Activated CD8-positive, alpha-beta memory T cell treated with anti-CD3 and anti-CD28 coated beads for 24 hours (primary cell): ENCODE results near the gene GJD3.

Source experiments
- DNase-seq: peaks from one replicate; pipeline ENCODE4 v3.0.0-alpha.2; 2020

Gene GJD3

DNA sequence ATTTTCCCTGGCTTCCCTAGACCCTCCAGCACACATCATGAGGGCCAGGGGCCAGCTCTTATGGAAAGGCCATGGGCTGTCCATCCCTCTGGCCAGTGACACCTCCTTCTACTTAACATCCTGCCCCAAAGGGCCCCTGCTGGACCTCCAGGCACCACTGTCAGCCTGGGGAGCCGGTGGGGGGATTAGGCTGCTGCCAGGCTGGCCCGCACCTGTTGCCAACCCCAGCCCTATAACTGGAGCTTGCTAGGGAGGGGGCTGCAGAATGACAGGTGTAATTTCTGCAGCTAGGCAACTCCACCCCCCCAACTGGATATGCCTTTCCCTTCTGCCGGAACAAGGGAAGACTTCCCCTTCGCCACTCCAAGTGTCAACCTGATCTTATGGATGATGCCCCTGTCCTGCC lies 43.0 kb downstream of the GJD3 start:
- no peak for DNase-seq

DNA sequence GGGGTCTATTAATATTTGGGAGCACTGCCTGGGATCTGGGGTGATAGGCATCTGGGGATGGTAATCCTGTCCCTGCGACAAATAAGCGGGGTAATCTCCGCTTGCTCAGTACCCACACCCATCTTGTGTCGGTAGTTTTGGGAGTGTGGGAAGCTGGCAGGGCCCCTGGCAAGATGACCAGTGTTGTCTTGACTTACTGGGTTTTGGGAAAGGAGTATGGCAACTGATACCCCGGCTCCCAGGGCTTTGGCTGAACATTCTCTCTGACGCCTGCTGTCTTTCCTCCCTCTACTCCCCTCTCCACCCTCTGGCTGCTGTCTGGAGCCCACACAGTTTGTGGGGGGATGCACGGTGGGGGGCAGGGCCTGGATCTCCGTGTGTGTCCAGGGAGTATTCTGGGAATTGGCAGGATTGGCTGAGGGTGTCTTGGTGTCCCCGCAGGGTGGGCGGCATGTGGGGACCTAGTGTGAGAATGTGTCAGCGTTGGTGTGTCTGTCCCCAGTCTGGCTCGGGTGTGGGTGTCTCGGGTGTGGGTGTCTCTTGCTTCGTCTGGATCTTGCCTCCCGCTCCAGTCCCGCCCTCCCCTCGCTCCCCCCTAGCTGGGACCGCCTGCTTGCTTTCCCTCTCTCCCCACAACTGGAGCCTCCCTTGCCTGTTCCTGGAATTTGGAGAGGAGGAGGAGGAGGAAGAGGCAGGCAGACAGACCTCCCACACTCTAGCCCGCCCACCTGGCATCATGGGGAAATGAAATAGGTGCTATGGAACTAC lies 43.6 kb downstream of the GJD3 start:
- no peak for DNase-seq

DNA sequence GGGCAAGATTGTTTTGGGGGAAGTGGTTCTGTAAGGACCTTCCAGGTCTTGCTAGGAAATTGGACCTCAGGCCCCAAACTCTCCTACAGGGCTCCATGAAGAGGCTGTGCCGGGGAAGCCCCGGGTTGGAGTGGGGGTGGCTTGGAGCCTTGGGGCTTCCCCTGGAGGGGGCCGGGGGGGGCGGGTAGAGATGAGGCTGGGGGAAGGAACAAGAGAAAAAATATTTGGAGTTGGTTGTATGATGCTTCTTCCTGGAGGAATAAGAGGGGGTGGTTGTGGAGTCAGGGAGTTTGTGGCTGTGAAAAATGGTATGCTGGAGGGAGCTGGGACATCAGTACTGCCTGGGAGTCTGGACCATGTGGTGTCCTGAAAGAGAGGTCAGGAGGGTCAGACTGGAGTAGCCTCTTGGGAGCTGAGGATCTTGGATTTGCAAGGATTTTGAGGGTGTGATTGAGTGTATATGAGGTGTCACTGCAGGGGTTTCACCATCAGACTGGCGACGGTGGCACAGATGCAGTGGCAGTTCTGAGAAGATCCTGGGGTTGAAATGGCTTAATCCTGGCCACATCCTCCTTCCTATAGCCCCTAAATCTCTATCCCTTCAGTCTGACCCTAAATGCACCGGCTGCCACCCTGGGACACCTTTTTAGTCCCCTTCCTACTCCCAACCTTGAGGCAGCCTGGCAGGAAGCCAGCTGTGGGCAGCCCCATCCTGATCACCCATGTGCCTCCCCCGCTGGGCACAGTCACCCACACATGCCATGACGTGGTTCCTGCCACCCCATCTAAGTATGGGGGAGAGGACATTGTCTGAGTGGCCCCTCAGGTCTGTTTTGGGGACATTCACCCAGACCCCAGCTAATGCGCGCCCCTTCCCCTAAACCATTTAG lies 44.6 kb downstream of the GJD3 start:
- DNase-seq: no peak

DNA sequence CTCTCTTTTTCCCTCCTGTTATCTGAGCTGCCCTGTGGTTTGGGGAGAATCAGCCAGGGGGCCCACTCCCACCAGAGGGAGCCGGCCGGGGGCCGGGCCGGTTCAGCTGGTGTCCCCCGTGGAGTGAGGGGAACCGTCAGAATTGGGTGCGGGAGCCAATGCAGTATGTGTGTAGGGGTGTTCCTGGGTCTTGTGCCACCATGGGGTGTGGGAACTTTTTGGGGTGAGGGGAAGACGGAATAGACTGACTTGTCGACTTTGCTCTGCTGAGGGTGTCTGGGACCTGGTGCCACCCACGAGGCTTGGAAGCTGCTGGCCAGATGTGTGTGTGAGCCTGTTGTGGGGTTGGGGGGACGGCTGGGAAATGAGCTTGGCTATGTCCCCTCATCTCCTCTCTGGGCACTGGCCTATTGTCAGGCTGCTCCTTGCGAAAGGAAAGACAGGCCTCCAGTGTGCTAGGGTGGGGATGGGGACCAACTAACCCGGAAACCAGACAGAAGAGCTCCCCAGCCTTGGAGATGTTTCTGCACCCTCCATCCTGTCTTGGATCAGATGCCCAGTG lies 45.6 kb downstream of the GJD3 start:
- peak; percentile 67 for DNase-seq

DNA sequence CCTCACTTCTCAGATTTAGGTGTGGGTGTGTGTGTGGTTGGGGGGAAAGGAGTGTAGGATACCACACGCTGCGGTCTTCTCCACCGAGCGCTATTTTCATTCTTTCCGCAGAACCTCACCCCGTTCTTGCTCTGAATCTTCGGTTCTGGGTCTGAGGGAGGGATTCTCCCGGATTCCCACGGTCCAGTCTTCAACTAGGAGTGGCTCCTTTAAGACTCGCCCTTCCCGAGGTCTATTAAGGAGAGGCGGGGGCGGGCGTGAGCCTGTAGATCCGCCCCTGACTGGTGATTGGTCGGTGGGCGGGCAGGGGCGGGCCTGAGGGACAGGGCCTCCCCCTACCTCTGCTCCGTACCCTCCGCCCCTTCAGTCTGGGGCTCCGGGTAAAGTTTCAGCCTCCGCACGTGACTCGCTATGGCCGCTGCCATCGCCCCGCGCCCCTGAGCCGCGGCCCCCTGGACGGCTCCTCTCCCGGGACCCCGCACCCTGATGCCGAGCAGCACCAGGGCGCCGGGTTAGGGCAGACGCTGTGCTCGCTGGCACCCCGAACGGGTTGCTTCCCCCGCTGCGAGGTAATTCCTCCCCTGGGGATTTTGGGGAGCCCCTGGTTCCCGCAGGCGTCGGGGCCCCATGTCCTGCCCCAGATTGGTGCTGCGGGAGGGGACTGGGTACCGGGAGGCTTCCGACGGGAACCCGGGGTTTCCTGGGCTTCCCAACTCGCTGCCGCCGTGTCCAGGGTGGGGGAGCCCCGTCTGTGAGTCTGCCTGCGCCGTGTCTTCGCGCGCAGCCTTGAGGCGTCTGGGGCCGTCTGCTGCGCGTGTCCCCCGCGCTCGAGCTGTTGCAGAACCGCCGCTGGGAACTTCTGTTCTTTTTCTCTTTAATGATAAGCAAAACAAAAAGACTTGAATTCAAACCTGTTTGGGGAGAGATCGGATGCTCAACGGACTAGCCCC lies 46.4 kb downstream of the GJD3 start:
- peak; percentile 95 for DNase-seq

DNA sequence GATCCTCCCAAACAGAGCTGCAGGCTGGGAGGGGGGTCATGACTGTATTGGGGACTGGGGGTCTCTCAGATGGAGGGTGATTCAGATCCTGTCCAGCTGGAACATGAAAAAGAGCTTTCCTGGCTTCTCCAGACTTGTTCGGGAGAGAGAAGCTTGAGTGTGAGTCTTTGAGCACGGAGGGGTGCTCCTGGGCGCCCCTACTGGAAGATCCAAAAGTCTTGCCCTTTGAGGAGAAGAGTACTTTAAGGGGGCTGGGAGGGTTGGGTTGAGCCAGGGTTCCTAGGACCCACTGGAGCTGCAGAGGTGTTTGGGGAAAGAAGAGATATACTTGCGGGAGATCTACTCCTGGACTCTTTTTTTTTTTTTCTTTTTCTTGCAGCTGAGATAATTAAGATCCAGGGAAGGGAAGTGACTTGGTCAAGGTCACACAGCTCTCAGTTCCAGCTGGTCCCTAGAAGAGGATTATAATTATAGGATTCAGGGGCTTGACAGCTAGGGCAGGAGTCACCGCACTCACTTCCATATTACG lies 47.1 kb downstream of the GJD3 start:
- DNase-seq: peak; percentile 78

DNA sequence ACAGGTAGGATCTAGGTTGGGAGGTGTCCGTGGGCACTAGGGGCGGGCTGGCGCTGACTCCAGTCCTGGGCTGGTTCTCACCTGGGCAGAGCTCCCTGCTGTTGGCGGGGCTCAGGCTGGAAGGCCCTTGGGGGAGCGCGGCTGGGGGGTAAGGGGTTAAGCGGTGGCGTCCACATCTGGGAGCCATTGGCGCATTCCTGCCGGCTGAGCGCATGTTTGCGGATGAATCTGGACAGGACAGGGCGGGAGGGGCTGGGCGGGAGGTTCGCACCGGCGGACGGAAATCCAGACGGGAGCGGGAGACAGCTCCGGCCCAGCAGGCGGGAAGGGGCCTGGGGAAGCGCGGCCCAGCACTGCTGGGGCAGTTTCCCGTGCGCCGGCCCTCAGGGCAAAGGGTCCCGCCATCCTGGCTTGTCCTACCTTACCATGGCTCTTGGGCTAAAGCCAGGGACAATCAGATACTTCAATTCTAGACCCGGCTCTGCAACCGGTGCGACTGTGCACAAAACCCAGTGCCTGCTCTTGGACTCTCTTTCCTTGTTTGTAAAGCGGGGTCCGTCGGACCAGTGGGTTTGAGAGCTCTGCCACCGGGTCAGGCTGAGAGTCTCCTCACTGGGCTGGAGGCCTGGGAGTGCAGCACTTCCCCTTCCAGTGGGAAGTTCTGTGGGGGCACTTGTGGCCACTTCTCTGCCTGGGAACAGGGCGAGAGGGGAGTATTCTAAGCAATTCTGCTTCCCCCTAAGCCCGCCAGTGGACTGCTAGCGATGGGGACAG lies 47.8 kb downstream of the GJD3 start:
- DNase-seq: peak; percentile 58

DNA sequence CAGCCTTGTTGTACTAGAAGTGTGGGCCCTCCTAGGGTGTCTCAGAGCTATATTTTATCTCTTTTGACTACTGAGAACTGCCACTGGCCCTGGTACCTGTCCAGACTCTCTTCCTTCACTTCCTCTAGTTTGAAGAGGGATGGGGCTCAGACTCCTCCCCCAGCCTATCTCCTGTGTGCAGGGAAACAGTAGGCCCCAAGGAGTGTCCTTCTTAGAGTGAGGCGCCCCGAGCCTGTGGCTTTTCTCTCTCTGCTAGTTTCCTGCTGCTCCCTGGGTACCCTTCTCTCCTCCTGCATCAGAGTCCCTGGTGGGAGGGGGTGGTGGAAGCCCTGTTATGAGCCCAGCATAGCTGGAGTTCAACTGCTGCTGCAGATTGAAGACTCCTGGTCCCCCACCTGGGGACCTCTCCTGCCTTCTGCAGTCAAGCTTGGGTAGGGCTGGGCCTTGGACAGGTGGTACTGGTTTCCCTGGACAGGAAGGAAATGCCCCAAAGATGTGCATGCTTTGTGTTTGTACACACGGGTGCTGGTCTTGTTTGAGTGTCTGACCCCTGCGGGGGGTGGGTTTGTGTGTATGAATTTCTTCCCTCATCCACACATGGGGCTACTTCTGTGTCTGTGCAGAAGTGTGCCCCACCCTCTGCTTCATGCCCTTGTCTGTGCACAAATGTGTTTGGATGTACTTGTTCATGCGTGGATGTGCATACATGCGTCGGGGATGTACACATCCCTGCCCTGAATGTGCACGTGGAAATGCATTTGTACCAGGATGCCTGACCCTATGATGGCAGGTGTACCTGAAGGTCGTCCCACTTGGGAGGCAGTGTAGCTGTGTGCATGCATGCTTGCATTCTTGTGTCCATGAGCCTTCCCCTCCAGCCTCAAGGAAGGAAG lies 48.6 kb downstream of the GJD3 start:
- peak; percentile 62 for DNase-seq

DNA sequence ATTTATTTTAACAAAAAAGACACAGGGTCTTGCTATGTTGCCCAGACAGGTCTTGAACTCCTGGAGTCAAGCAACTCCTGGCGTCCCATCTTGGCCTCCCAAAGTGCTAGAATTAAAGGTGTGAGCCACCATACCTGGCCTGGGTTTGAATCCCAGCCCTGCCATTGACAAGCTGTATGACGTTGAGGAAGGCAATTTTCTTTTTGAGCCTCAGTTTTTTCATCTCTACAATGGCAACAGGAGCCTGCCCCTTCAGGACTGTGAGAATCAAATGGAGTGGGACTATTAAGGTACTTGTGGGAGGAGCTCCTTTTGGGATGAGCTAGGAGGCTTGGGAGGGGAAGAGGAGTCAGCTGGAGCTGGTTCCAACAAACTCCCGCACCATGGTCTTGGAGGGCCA lies 49.3 kb downstream of the GJD3 start:
- DNase-seq: peak; percentile 56

DNA sequence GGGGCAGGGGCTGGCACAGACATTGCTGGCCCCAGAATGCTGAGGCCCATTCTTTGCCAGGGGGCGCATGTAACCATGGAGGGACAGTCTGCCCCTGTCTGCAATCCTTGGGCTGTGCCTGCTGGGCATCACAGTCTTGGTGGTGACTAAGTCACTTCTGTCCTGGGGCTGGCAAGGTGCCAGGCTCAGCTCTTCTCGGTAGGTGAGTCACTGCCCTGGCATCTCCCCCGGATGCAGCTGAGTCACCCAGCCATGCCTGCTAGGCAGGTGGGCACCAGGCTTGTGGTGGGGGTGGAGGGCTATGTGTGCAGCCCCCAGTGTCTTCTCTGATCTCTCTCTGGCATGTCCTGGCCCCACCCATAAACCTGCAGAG lies 50.0 kb downstream of the GJD3 start:
- peak; percentile 88 for DNase-seq

DNA sequence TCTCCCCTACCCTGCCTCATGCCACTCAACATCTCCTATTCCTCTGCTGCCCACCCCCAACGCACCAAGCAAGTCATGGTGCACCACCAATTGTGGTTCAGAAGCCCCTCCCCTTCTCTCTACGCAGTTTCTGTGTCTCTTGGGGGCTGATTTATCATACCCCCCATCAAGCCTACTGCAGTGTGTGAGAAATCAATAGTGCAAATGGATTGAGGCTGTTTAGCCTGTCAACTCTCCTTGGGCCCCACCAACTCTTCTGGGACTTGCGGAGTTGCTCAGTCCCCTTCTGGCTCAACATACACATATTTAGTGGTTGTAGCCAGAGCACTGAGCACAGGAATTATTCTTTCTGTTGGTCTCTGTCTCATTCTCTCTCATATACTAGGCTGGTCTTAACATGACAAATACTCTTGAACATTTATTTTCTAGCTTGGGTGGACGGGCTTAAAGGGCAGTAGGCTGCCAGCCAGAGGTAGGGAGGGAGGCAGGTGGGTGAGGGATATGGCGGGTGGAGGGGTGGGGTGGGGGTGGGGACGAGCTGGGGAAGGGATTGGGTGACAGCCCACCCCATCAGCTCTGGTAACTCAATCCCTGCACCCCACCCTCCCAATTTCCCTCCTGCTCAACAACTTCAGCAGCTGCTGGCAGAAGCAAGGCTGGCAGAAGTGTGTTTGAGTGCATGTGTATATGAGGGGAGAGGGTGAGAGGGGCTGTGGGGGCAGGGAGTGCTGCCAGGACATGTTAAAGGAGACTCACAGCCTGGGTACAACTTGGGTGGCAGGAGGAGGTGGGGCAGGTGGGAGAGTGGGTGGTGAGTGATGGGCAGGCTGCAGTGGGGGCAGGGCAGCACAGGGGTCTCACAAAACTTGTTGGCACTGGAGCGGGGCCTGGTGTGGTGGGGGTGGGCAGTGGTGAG lies 50.6 kb downstream of the GJD3 start:
- no peak for DNase-seq
